DOHH2 (cell line): Measurements from ENCODE around the gene EHBP1L1.
"Not testable (repeated sequence)": the region's sequence is repeated elsewhere in the genome, so short reads cannot be mapped to it uniquely, and the experiment has no call there.

Experiments
- H3F3A ChIP-seq: fragments of 200-600 bp; sonication (generic), shearing (Covaris generic); 2 replicates; pipeline ENCODE4 v1.6.0; 2016; ENCODE audit warnings: antibody characterized with exemption, mild to moderate bottlenecking; ENCODE audit not compliant: control insufficient read depth, insufficient read depth
- H3K27ac ChIP-seq: fragments of 200-600 bp; sonication (generic); 2 replicates; pipeline ENCODE4 v1.5.1; 2014; ENCODE audit warnings: low read depth, mild to moderate bottlenecking, low read length, moderate library complexity
- H3K27me3 ChIP-seq: fragments of 200-600 bp; sonication (generic); 2 replicates; pipeline ENCODE4 v1.6.1; 2014; ENCODE audit warnings: mild to moderate bottlenecking, low read length, mixed read lengths; ENCODE audit not compliant: control insufficient read depth
- H3K36me3 ChIP-seq: fragments of 200-600 bp; sonication (generic); 2 replicates; pipeline ENCODE4 v1.6.1; 2014; ENCODE audit warnings: mild to moderate bottlenecking, low read length, moderate library complexity, mixed read lengths; ENCODE audit not compliant: control insufficient read depth
- H3K4me1 ChIP-seq: fragments of 200-600 bp; sonication (generic); 2 replicates; pipeline ENCODE4 v1.6.1; 2014; ENCODE audit warnings: mild to moderate bottlenecking, low read length, mixed read lengths; ENCODE audit not compliant: control insufficient read depth
- H3K4me2 ChIP-seq: fragments of 200-600 bp; sonication (generic); 2 replicates; pipeline ENCODE4 v1.6.0; 2014; ENCODE audit warnings: mild to moderate bottlenecking, low read length, moderate library complexity
- H3K4me3 ChIP-seq: fragments of 200-600 bp; sonication (generic); 2 replicates; pipeline ENCODE4 v1.5.1; 2014; ENCODE audit warnings: mild to moderate bottlenecking, low read length, mixed read lengths
- H3K79me2 ChIP-seq: fragments of 200-600 bp; sonication (generic); 2 replicates; pipeline ENCODE4 v1.6.1; 2014; ENCODE audit warnings: mild to moderate bottlenecking, low read length, mixed read lengths; ENCODE audit not compliant: control insufficient read depth
- H3K9me2 ChIP-seq: fragments of 200-600 bp; sonication (generic); replicated peaks from 2 replicates; pipeline ENCODE4 v1.6.1; 2014; ENCODE audit warnings: mild to moderate bottlenecking, low read length, mixed read lengths; ENCODE audit not compliant: control insufficient read depth
- H3K9me3 ChIP-seq: fragments of 200-600 bp; sonication (generic); 2 replicates; pipeline ENCODE4 v1.6.1; 2014; ENCODE audit warnings: antibody characterized with exemption, low read length, mixed read lengths; ENCODE audit not compliant: control insufficient read depth, insufficient read depth
- H4K20me1 ChIP-seq: fragments of 200-600 bp; sonication (generic); 2 replicates; pipeline ENCODE4 v1.6.0; 2014; ENCODE audit warnings: low read depth, mild to moderate bottlenecking, antibody characterized with exemption, low read length, moderate library complexity; ENCODE audit not compliant: control insufficient read depth, insufficient read depth
- EZH2phosphoT487 ChIP-seq: fragments of 200-600 bp; sonication (generic); IDR thresholded peaks from 2 replicates; pipeline ENCODE4 v1.6.1; 2017; ENCODE audit warnings: borderline replicate concordance, mild to moderate bottlenecking, antibody characterized with exemption, low read length, moderate library complexity, mixed read lengths
- TF ChIP-seq, protein P1 (sequence below): fragments of 200-600 bp; sonication (generic); IDR thresholded peaks from one replicate; pipeline ENCODE4 v1.5.1; 2014; ENCODE audit warnings: antibody characterized with exemption, mild to moderate bottlenecking, low read depth, low read length; ENCODE audit not compliant: poor library complexity, severe bottlenecking

The EHBP1L1 gene

DNA sequence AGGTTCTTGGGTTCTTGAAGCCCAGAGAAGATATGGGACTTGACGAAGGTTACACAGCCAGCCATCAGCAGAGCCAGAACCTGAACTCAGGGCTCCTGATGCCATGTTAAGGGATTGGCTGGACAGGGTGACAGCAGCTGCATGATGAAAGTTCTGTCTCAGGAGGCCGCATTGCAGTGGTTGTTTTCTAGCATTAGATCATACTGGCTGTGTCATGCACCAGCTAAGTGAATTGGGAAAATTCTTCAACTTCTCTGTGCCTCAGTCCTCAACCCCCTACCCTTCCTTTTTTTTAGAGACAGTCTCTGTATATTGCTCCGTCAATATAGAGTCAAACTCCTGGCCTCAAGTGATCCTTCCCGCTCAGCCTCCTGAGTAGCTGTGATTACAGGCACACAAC lies 12.3 kb upstream of the EHBP1L1 start:
- Histone ChIP-seq H3K27ac (no peak overlapping the region), H4K20me1 (no peaks in the 10 kb centered on the region), H3K27me3 (no peaks in the 10 kb centered on the region), H3F3A (0 out of 2 replicates have a peak, but pooled peaks cover 2% of the 10 kb centered on the region), H3K36me3 (peaks cover 15% of the 10 kb centered on the region), H3K4me1 (peaks cover 34% of the 10 kb centered on the region), H3K9me2 (no peaks in the 10 kb centered on the region), H3K79me2 (peaks cover 28% of the 10 kb centered on the region), H3K4me2 (no peak overlapping the region), H3K4me3 (no peak overlapping the region), H3K9me3 (no peaks in the 10 kb centered on the region)
- TF ChIP-seq, protein P1, sequence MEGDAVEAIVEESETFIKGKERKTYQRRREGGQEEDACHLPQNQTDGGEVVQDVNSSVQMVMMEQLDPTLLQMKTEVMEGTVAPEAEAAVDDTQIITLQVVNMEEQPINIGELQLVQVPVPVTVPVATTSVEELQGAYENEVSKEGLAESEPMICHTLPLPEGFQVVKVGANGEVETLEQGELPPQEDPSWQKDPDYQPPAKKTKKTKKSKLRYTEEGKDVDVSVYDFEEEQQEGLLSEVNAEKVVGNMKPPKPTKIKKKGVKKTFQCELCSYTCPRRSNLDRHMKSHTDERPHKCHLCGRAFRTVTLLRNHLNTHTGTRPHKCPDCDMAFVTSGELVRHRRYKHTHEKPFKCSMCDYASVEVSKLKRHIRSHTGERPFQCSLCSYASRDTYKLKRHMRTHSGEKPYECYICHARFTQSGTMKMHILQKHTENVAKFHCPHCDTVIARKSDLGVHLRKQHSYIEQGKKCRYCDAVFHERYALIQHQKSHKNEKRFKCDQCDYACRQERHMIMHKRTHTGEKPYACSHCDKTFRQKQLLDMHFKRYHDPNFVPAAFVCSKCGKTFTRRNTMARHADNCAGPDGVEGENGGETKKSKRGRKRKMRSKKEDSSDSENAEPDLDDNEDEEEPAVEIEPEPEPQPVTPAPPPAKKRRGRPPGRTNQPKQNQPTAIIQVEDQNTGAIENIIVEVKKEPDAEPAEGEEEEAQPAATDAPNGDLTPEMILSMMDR: no peak
- TF ChIP-seq EZH2phosphoT487: no peak

DNA sequence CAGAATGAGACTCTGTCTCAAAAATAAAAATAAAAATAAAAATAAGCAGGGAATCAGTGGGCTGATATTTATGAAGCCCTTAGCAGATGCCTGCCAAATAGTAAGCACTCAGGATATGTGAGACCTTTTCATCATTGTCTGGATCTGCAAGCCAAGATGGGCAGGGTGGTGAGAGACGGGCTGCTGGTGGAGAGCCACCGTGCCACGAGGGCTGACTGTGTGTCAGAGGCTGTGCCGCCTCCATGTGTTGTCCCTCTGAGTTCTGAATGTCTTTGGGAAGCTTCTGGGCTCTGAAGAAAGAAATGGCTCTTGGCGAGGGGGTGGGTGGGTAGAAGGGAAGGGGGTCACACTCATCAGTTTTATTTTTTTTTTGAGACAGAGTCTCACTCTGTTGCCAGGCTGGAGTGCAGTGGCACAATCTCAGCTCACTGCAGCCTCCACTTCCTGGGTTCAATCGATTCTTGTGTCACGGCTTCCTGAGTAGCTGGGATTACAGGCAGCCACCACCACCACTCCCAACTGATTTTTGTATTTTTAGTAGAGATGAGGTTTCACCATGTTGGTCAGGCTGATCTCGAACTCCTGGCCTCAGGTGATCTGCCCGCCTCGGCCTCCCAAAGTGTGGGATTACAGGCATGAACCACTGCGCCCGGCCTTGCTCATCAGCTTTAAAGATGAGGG lies 10.8 kb upstream of the EHBP1L1 start:
- Histone ChIP-seq H3K4me2 (peak overlapping the region; percentile 50), H3K36me3 (peaks cover 19% of the 10 kb centered on the region), H3K4me1 (peaks cover 36% of the 10 kb centered on the region), H3K79me2 (peaks cover 38% of the 10 kb centered on the region)
- H3K9me2 ChIP-seq, H3K27me3 ChIP-seq, H3K4me3 ChIP-seq, H3K27ac ChIP-seq, H3F3A ChIP-seq, H3K9me3 ChIP-seq, H4K20me1 ChIP-seq: not testable (repeated sequence)

DNA sequence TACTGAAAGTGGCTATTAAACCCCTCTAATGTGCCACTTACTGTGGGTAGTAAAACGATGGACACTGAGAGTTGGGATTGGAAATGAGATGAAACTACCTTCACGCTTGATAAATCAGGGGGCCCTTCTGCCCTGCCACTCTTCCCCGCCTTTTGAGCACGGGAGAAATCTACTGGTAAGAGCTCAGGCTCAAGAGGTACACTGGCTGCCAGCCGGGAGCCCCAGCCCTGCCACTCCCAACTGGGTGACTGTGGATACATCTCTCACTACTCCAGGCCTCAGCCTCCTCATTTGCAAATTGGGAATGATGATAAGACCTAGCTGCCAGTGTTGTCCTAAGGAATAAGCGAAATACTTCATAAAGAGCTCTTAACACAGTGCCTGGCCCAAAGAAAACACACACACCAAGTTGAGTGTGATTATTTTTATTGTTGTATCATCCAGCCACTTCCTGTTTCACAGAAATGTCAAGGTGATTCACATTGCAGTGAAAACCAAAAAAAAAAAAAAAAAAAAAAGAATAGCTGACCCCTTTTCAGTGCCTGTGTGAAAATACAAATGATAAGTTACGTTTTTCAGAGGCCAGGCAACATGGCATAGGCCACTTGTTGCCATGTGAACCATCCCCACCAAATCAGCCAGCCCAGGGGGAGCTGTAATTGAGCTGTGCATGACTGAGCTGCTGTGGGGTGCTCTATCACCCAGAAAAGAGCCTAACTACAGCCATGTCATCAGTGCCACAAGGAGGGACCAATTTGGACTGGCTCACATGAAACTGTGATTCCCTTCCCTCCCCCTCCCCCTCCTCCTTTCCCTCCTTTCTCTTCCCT lies 10.0 kb upstream of the EHBP1L1 start:
- H4K20me1 ChIP-seq: no peaks in the 10 kb centered on the region
- no peak for TF ChIP-seq EZH2phosphoT487
- TF ChIP-seq, protein P1: no peak
- no peaks in the 10 kb centered on the region for H3K9me3 ChIP-seq
- peaks cover 44% of the 10 kb centered on the region for H3K79me2 ChIP-seq
- no peaks in the 10 kb centered on the region for H3K9me2 ChIP-seq
- H3K27ac ChIP-seq: peak overlapping the region; percentile 38
- H3K4me1 ChIP-seq: peaks cover 36% of the 10 kb centered on the region
- H3K27me3 ChIP-seq: no peaks in the 10 kb centered on the region
- peak overlapping the region; percentile 27 for H3K4me3 ChIP-seq
- peaks cover 19% of the 10 kb centered on the region for H3K36me3 ChIP-seq
- H3K4me2 ChIP-seq: peak overlapping the region; percentile 50
- H3F3A ChIP-seq: peaks cover 7% of the 10 kb centered on the region
